Posterior vena cava (tissue), 2 donors: ENCODE data around the gene OTUB2. TPM values are rescaled to one million over a fixed set of nuclear protein-coding genes. Genes with fewer than 3 reads are reported as not detected.

Experiments used
- DNase-seq: peaks from one replicate; pipeline ENCODE4 v3.0.0-alpha.2; 2020; ENCODE audit warnings: low spot score
- intact Hi-C, 2 donors: fragments of 100-400 bp; cut with DNase I; formaldehyde crosslinking; loops; one replicate each; pipeline versions ENCODE4 v1.14.1 to v1.14.2; 2022 to 2023
- long read RNA-seq, 2 donors: library from polyadenylated mRNA; unstranded; transcript quantifications; one replicate each; pipeline ENCODE4 v2.0.0, GENCODE V29; 2020 to 2021
- total RNA-seq, 2 donors: library from RNA; stranded (reverse); fragmentation: NEBNext Ultra II Directional; extraction: Animal tissue kit (Norgen Biotek cat#: 25700); gene quantifications; one replicate each; pipeline ENCODE4 v1.2.1, GENCODE V29; 2021
- donor health status: DM: yes; HTN: yes; CAD: no.
- donor health status: DM: yes; HTN: yes; CAD: no.

OTUB2 gene
- 1 to 10 TPM in 1 of 2 donors, under 1 TPM in 1; 0.37 to 1.2 TPM for total RNA-seq
- long read RNA-seq, donor 1 = 0 reads
- long read RNA-seq, donor 2, partial matches to known transcripts = 0 of 2 reads
- long read RNA-seq, donor 2, other reads (novel, unspliced or antisense) = 0 of 2 reads

DNA sequence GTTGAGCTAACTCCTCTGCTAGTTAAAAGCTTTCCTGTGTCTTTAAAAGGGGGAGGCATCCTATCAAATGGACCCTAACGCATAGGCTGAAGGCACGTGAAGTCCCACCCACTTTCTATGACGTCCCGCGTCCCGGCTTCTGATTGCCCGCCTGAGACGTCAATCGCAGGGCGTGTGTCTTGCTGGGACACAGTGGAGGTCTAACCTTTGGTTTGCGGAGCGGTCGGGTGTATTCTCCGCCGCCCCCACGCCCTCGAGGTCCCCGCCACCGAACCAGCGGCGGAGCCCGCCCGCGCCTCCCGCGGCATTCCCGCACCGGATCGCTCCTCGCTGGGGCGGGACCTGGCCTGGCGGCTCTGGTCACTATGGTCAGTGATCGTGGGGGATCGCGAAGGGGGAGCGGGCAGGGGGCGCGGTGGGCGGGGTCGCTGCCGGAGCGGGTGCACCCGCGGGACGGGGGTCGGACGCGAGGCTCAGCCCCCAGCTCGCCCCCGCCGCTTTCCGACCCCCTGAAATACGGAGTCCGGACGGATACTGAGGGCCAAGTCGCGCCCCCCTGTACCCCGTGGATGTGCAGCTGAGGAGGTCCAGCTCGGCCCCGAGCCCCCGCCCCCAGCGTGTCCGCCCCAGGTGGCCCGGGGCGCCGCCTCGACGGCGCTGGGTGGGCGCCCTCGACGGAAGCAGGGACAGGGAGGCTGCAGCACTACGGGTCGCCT is at the start of gene OTUB2:
TSS of gene OTUB2 (plus strand) at position 168 of the 716 bp plus-strand sequence. CDS start at position 366, 198 bp downstream.
- intact Hi-C loops = no loop called here
- DNase-seq = peak; percentile 99

DNA sequence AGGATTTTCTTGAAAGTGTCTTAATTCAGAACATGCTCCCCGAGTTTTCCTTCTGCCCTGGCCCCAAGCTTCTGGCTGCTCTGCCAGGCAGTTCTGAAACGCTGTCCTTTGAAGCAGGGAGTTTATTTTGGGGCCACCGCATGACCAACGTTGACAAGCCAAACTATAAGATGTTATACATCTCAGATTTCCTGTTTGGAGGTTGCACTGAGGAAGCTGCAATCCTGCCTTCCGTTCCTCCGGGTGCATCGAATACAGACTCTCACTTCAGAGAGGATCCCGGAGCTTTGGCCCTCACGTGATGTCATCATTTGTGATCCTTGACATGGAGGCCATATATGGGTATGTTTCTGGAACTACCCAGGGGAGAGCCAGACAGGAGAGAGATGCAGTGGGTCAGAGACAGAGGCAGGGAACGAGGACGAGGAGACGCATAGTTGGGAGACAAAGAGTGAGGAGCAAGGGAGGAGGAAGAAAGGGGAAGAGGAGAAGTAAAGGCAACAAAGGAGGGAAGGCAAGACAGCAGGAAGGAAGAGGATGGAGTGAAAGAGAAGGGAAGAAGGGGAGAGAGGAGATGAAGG is 49.6 kb upstream of the OTUB2 start, which contains the start of gene ASB2:
TSS of gene ASB2 (minus strand) at position 94 of the 581 bp plus-strand sequence. CDS start 12,031 bp downstream, outside the sequence.
- DNase-seq = no peak
- intact Hi-C loops = no loop called here

DNA sequence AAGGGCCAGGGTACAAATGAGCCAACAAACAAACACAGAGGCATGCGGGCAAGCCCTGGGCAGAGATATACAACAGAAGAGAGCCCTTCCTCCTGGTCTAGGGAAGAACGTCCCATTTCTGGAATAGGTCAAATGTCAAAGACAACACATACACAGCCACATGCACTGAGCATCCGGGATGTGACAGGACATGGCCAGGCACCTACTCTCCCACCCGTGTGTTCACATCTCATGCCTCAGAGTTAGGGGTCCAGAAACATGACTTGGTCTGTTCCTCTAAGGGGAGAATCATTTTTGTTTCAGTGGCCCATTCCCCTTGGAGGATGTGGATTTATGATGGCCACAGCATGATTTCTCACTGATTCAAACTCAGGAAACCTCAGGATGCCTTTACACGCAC is 49.0 kb upstream of the OTUB2 start:
- DNase-seq = no peak
- intact Hi-C loops = no loop called here

DNA sequence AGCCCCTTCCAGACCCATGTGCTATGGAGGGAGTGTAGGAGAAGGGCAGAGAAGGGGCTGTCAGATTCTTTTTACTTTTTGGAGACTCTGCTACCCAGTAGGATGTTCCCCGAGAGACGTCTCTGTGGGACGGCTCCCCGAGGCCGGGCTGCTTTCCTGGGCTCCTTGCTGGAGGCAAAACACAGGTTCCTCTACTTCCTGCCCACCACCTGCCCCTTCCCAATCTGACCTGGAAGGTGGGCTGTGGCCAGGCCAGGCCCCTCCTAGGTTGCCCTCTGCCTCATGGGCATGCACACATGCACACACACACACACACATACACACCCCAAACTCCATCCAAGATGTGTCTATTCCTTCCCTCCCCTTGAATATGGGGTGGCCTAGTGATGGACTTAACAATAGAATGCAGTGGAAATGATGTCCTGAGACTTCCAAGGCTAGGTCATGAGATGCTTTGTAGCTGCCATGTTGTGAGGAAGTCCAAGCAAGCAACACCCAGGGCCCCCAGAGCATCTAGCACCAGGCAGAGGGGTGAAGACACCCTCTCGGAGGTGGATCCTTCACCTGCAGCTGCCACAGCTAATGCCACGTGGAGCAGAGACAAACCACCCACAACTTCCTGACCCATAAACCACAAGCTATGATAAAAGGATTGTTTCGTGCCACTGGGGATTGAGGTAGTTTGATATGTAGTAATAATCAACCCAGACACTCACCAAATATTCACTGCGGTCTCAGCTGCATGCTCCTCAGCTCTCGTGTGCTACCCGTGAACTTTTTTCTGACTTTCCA is 48.2 kb upstream of the OTUB2 start:
- DNase-seq = no peak
- intact Hi-C loops = no loop called here

DNA sequence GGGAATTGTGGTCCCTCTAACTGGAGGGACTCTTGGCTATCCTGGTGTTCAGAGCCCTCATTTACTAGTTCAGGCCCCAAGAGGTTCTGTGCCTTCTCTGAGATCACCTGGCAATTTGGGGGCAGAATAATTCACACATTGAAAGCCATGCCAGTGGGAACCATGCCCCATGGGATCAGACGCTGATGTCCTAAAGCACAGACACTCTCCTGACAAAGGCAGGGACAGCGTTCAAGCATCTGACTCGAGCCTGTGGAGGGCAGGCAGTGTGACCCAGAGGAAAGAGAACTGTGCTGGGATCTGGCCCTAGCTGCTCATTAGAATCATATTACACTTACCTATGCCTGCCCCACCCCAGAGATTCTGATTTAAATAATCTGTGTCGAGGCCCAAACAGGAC is 47.4 kb upstream of the OTUB2 start:
- intact Hi-C loops = no loop called here
- DNase-seq = no peak

DNA sequence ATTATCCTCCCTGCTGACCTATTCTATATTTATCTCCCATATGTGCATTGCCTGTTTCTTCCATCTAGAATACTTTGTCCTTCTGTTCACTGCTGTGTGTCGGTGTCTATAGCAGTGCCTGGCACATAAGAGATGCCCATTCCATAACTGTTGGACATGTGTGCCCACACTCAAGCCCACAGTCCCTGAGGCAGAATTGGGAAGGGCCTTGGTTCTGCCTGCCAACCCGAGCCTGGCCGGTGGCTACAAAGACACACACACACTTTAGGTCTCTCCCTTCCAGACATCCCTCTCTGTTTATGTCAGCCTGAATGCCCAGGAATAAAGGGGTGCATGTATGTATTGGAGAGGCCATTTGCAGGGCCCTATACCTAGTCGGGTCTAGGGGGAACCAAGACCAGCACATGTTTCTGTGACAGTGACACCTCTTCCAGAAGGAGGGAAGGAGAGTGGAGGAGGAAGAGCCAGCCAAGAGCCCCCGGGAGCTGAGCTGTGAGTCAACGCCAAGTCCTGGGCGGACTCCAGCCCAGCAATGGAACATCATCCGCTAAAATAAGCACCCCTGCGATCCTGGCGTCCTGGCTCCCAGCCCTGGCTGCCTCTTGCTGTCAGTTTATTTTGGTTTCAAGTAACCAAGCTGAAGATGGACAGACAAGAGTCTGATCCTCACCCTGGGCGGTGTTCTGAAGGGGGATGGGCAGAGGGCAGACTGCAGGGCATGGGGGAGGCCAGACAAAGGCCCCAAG is 45.5 kb upstream of the OTUB2 start:
- intact Hi-C loops = no loop called here
- DNase-seq = peak; percentile 92

DNA sequence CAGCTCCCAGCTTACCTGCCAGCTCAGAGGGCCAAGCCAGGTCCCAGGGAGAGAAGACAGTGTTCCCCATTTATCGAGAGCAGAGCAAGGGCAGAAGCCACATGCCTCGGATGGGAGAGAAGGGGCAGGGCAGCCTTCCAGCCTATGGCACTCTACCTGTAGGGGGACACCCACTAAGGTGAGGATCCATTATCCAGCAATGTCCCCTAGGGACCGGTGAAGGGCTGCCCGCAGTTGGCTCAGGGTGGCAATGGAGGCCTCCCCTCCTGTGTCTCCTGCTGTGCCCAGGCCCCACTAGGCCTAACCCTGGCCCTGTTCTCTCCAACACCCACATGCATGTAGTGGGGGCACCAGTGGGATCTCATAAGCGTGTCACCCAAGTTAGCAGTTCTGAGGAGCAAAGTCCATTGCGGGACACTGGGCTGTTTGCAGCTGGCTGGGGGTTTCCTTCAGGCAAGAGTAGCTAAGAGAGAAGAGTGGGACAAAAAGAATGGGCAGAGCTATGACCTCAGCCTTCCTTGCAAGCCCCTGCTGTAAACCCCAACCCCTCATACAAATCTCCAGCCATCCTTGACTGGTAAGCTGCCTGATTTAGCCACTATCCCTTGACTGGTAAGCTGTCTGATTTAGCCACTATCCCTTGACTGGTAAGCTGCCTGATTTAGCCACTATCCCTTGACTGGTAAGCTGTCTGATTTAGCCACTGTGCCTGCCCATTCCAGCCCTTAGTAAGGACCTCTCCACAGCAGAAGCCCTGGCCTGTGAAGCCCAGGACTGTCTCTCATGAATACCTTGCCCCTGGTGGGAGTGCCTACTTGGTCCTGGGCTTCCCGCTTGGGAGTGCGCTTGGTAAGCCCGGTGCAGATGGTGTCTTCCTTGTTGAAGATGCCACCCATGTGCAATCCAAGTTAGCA is 44.6 kb upstream of the OTUB2 start:
- DNase-seq = no peak
- intact Hi-C loops = no loop called here

DNA sequence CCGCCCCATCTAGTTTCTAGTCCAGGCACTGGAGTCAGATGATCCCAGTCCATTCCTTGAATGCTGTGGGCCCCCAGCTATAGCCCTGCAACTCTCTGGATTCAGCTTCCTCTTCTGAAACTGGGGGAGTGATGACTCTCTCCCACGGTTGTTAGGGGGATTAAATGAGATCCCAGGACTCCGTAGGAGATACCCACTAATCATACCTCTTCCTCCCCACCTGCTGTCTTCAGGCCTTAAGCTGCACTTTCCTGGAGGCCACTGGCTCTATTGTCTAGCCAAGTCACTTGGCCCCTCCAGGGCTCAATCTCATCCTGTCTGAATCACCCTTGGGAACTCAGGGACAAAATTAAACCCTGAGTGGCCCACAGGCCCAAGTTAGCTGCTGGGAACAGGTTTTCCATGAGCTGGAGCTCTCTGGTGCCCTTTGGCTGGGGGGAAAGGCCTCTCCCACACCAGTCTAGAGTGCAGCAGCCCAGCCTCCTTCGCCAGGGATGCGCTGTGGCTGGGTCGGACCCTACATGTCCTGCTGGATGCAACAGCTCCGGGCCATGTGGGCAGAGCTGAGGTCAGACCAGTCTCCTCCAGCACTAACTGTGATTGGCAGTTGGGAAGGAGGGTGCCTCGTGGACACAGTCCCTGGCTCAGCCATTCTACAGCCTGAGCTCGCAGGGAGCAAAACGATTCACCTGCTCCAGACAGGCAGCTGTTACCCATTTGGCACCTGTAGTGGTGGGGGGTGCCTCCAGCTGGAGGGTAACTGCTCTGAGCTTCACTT is 43.7 kb upstream of the OTUB2 start:
- intact Hi-C loops = no loop called here
- no peak for DNase-seq

DNA sequence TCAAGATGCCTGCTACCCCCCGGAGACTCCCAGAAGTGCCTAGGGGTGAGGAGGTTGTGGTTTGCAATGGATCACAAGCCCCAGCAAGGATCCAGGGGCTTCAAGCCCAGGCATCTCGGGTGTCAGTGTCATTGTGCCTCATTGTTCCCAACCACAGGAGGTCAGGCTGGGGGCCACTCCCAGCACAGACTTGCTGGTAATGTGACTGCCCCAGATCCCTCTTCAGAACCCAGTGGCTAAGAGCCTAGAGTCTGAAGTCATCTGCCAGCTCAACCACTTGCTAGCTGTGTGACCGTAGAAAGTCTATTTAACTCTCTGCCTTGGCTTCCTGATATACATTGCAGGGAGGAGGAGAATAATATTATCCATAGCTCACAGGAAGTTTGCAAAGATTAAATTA is 42.1 kb upstream of the OTUB2 start:
- no peak for DNase-seq
- intact Hi-C loops = no loop called here

DNA sequence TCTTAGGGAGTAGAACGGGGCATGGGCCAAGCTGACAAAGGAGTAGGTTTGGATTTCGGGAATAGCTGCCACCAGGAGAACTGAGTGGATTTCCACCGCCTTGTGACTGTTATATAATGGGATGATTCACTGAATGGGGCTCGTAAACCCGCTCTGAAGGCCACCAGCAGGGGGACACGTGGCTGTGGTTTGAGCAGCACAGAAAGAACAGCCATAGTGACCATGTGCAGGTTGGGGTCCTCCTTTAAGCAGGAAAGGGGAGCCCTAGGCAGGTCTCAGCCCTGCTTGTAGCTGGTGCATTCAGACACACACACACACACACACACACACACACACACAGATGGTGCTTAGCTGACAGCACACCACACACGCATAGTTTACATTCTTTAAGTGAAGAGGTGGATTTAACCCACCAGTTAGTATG is 41.1 kb upstream of the OTUB2 start:
- DNase-seq = no peak
- intact Hi-C loops = no loop called here

DNA sequence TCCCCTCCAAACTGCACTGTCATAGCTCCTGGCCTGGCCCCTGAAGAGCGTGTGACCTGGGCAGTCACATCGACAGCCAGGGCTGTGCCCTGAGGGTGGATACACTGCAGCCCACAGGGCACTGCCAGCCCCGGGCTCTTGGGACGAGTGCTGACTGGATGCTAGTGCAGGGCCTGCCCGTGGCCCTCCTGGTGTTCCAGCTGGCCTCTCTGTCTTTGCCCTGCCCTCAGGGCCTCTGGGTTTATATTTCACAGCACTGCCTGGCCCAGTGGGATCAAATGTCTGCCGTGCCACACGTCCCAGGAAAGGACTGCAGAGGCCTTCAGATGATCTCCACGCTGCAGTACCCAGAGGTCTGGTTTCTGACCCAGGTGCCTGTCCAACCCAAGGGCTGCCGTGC is 39.2 kb upstream of the OTUB2 start:
- intact Hi-C loops = no loop called here
- no peak for DNase-seq

DNA sequence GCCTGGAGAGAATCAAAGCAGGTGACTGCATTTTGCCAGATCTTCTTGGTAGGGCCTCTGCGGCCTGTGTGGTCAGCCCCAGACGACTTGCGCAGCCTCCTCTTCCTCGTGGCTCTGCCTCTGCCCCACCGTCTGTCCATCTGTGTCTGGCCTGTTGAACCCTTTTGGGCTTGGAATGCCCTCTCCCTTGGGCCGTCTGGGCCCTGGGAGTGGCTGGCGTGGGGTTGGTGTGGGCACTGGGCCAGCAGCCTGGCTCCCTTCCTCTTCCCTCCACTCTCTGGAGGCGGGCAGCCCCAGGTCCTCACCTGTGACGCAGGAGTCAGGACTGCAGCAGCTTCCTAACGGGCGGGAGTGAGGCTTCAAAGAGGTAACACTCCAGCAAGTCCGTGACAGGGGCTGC is 38.8 kb upstream of the OTUB2 start:
- no peak for DNase-seq
- intact Hi-C loops = no loop called here

DNA sequence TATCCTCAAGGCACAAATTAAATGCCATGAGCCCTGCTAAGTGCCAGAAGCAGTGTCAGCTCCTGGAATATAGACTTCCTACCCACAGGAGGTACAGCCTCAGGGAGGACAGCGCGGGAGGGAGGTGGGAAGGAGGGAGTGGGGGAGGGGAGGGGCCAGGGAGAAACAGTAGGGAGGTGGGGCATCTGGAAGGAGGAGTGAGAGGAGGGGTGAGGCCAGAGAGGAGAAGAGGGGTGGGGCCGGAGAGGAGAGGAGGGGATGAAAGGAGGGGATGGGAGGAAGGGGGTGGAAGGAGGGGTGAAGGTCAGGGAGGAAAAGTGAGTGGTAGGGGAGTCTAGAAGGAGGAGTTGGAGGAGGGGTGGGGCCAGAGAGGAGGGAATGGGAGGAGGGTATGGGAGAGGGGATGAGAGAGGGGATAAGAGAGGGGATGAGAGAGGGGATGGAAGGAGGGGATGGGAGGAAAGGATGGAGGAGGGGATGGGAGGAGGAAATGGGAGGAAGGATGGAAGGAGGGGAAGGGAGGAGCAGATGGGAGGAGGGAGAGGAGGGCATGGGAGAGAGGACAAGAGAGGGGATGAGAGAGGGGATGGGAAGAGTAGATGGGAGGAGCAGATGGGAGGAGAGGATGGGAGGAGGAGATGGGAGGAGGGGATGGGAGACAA is 38.2 kb upstream of the OTUB2 start:
- no peak for DNase-seq
- intact Hi-C loops = no loop called here

DNA sequence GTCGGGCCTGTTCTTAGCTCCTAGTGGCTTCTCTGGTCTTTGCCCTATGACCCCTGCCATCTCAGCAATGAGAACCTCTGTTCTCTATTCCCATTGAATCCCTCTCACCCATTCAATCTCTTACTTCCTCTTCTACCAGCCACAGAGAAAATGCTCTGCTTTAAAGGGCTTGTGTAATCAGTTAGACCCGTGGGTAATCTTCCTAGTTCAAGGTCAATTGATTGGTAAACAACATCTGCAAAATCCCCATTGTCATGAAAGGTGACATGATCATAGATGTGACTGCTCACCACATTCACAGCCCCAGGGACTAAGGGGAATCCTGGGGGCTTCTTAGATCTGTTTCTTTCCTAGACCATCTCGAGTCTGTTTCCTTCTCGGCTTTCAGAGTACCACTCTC is 36.2 kb upstream of the OTUB2 start:
- intact Hi-C loops = no loop called here
- DNase-seq = no peak

DNA sequence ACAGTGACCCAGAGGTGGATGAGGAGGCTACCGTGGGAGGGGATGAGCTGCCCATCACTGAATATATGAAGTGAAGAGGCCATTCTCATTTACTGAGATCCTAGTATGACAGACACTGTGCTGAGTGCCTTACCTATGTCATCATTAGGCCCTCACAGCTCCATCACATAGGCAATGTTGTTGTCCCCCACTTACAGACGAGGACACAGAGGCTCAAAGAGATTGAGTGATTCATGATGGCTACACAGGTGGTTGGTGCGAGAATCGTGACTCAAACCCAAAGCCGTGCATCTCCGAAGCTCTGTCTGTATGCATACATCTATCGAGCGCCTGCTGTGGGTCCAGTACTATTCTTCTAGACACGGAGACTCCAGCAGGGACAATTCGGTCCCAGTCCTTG is 34.9 kb upstream of the OTUB2 start:
- no peak for DNase-seq
- intact Hi-C loops = no loop called here

DNA sequence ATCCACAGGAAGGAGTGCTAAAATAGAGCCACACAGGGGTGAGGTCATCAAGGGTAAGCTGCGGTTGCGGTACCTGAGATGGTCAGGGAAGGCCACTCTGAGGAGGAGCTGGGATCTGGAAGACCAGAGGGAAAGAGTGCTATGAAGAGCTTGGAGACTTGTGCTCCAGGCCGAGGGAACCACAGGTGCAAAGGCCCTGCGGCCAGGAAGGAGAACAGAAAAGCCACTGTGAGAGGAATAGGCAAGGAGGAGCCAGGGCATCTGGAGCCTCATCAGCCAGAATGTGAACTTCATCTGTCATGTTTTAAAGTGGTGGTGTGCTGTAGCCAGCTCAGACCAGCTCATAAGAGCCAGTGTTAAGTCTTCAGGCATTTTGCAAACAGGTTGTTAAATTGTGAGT is 34.5 kb upstream of the OTUB2 start:
- intact Hi-C loops = no loop called here
- DNase-seq = no peak

DNA sequence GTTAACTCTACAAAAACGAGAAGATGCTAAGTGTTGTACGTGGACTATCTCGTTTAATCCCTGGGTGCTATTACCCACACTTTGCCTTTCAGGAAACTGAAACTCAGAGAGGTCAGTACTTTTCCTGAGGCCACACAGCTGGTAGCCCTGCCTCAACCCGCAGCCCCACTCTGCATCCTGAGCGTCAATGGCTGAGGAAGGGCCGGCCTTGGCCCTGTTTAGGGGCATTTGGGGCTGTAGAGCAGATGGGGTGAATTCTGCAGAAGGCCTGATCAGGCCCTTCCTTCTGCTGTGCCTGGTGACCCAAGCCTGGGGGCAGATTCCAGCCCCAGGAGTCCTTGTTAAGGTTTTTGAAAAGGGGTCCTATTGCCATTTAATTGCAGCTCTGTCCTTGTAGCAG is 32.8 kb upstream of the OTUB2 start:
- intact Hi-C loops = no loop called here
- no peak for DNase-seq
